ENCODE measurements around the gene PDCD1.

GRCh38 chr2:241816431-241817121, 42.1 kb downstream of the PDCD1 start:
- no peak for TF ChIP-seq POLR2AphosphoS5 (IDR thresholded peaks at IDR 0.05; ENCODE audit: low read depth, low read length)
- TF ChIP-seq REST (IDR thresholded peaks at IDR 0.05; ENCODE audit: insufficient read depth in 1 of 2, low read depth in 2 of 2, low read length in 2 of 2), result no peak

All from PFSK-1 (cell line).